Measurements from ENCODE around the gene CCDC146.

Gene CCDC146

DNA sequence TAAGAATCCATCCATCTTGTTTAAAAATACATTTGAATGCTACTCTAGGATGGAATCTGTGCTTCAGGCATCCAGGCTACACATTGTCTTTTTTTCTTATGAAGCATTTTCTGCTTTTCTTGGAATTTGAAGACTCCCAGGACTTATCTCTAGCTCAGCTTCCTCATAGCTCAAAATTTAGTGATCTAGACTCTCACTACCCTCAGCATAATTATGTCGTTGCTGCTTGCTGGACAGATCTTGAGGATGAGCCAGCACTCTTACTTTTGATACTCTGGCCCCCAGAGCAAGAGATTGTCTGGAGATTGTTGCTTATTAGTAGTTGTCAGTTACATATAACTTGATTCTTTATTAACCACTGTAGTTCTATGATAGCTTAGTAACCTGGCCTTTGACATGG lies 160.5 kb downstream of the CCDC146 start:
- DNase-seq (ENCODE audit: low read depth in 4 of 4, low spot score in 1 of 4) = no peak

DNA sequence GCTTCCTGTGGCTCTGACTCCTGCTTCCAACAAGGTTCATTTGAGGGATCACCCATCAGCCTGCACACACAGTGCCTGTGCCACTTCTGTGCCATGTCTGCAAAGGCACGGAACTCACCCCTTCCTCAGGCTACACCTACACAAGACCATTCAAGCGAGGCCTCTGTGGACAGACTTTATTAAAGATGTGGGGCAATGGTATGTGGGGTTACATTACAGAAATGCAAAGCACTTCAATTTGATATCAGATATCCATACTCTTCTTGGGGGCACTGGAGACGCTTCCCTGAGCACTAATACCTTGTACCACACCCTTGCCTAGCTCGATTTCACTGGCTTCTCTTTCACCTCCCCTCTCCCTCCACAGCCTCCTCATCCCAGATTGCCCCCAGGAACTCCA lies 161.6 kb downstream of the CCDC146 start:
- no peak for DNase-seq (ENCODE audit: low read depth in 4 of 4, low spot score in 1 of 4)

DNA sequence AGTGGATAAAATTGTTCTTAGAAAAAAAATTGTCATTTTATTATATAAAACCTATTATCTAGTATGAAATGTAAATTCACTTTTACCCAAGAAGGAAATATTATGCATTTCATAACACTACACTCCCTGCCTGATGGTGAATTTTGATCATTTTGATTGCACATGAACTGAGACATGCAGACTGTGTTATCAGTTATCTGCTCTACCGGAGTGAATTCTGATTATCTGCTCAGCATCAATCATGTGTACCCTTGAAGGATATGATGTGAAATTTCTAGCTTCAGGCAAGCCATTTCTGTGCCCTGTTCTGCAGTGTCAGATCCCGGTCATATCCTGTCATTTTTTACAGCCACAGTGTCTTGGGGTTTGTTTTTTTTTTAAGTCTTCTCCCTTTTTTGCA lies 162.2 kb downstream of the CCDC146 start:
- DNase-seq (ENCODE audit: low read depth in 4 of 4, low spot score in 1 of 4) = no peak

DNA sequence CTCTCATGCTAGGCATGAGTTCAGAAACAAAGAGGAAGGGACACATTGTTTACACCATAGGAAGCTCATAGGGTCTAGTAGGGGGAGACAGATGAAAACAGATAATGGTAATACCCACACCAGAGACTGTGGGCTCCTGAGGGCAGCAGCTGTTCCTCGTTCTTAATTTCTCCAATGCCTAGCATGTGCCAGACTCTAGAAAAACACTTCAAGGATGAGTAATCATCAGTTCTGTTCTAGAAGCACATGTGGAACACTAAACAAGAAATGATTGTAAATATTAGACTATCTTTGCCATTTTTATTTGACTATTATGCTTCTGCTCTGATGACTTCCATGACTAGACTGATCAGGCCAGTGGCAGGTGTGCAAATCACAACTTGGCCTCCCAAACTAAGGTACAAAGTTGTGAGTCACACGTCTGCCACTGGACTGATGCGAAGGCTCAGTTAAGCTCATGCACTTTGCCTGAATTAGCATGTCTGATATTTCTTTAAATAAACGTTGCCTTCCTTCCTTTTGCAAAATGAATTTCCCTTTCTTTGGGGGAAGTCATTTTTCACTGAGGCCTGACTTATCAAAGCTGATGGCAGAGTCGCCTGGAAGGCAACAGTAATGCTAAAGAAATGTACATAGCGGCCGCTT lies 166.4 kb downstream of the CCDC146 start:
- DNase-seq (ENCODE audit: low read depth in 4 of 4, low spot score in 1 of 4) = no peak

DNA sequence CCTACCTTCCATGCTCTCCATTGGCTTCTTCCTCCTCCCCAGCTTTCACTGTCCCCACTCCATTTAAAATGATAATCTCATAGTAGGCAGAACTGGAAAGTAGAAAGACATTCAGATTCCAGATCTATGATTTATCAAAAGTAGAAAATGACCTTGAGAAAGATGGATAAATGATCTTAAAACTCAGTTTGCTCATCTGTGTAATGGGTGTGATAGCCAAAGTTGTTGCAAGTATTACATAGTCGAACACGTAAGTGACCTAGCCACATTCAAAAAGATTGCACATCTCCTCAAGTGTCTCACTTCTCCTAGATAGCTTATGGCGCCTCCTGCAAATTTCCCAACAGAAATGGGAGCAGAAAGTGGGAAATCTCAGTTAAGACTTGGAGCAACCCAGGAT lies 167.0 kb downstream of the CCDC146 start:
- no peak for DNase-seq (ENCODE audit: low read depth in 4 of 4, low spot score in 1 of 4)

DNA sequence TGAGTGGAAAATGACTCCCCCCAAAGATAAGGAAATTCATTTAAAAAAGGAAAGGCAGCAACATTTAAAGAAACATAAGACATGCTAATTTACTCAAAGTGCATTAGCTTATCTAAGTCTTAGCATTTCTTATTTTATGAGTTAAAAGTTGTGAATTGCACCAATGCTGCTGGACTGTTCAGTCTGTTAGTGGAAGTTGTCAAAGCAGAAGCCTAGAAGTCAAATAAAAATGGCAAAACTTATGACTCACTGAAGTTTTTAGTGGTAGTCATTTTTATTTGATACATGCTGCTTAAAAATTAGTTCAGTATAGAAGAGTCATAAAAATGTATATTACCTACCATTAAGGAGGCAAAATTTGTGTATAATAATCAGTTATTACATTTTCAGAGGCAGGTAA lies 168.0 kb downstream of the CCDC146 start:
- DNase-seq (ENCODE audit: low read depth in 4 of 4, low spot score in 1 of 4) = no peak

DNA sequence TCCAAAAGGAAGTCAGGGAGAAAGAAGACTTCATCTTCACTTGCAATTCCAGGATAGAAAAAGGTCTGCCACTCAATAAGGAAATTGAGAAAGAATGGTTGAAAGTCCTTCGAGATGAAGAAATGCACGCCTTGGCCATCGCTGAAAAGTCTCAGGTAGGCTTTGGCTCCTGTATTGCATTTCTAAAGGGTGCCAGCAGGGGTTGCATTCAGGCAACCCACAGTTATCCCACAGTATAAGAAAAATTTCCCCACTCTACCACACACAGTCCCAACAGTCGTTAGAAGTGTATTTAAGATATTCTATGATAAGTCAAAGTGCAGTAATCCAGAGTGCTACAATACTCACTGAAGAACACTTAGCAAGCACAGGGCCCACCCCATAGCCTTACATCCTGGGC lies 170.6 kb downstream of the CCDC146 start:
- DNase-seq (ENCODE audit: low read depth in 4 of 4, low spot score in 1 of 4) = no peak

DNA sequence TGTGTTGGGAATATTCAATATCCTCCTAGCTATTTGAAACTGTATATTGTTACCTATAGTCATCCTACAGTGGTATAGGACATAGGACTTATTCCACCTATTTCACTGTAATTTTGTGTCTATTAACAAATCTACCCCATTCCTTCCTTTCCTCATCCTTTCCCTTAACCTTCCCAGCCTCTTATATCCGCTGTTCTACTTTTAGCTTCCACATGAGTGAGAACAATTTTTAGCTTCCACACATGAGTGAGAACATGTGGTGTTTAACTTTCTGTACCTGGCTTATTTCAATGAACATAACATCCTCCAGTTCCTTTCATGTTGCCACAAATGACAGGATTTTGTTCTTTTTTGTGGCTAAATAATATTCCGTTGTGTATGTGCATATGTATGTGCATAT lies 173.1 kb downstream of the CCDC146 start:
- no peak for DNase-seq (ENCODE audit: low read depth in 4 of 4, low spot score in 1 of 4)

DNA sequence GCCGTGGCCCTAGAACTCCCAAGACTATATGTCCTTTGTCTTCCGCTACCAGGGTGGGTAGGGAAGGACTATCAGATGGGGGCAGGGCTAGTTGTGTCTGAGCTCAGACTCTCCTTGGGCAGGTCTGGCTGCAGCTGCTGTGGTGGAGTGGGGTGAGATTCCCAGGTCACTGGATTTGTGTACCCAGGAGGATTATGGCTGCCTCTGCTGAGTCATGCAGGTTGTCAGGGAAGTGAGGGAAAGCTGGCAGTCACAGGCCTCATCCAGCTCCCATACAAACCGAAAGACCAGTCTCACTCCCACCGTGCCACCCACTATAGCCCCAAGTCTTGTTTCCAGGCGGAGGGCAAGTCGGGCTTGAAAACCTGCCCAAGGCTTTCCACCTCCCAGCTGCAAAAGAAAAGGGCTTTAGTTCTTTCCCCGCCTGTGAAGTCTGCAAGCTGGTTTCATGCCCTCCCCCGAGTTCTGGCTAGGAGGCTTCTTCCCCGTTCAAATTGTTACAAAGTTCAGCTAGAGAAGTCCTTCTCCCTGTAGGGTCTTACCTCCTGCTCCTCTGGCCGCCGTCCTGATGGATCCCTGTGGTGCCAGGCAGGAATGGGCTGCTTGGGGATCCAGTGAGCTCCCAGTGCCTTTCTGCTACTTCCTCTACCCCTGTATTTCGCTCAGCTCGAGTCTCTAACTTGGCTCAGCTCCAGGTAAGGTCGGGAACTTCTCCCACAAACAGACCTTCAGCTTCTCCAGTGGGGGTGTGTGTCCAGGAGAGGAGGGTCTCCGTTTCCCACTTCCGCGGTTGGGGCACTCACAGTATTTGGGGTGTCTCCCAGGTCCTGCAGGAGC lies 184.0 kb downstream of the CCDC146 start:
- DNase-seq (ENCODE audit: low read depth in 4 of 4, low spot score in 1 of 4) = no peak

DNA sequence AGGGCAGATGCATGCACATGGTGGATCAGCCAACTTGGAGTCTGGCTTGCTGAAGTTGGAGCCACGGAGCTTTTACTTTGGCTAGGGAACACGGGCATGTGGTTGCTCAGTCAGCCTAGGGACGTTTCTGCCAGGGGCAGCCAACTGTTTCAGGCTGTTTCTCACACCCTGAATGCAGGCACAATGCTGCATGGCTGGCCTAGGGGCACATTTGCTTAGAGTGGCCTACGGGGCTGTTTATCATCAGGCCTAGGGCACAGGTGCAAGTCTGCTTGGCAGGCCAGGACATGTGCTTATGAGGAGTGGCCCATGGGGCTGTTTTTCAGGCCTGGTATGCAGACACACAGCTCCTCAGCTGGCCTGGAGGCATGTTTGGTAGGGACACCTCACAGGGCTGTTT lies 186.4 kb downstream of the CCDC146 start:
- DNase-seq (ENCODE audit: low read depth in 4 of 4, low spot score in 1 of 4) = no peak

DNA sequence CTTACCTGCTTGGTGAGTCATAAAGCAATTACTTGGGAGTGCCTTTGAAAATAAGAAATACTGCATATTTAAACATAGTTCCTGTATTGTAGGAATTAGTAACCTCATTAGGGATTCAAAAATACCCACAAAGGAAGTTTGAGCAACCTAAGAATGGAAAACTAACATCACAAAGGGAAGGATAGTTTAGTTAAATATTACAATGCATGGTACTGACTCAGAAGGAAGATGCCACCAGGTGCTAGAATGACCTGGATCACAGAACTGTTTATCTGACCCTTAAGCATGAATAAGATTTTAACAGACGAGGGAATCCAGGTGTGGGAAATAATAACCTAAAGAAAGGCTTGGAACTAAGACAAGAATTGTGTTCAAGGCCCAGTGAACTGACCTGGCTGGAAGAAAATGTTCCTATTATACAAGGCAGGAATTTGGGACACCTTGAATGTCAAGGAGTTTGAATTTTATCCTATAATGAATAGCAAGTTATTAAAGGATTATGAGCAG lies 187.4 kb downstream of the CCDC146 start:
- no peak for DNase-seq (ENCODE audit: low read depth in 4 of 4, low spot score in 1 of 4)

DNA sequence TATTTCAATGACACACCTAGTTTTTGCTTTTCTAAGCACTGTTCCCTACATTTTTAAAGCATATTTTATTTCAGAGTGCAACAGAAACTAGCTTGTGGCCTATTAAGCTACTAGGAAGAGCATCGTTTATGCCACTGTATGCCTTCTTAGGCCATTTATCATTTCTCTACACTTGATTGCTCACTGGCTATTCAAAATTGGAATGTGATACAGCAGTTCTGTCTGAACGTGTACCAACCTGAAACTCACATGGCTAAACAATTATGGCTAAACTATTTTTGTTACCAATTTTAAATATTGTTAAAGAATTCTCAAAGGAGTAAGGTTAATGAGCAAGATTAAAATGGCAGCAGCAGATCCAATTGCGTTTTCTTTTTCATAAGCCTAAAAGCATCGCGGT lies 188.6 kb downstream of the CCDC146 start:
- no peak for DNase-seq (ENCODE audit: low read depth in 4 of 4, low spot score in 1 of 4)

DNA sequence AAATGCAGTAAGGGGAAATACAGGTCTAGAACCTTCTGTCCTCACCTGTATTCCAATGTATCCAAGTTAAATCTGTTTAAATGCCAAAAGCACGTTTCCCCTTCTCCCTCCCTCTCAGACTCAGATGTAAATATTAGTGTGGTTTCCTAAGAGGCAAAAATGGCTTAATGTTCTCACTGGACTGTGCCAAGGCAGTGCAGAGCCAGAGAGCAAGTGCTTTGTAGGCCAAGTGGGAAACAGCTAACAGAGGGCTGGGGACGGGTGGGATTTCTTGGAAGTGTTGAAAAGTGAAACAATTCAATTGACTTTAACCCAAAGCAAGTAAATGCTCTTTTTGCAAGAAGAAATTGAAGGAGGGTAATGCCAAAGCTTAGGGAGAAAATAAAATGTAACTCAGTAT lies 190.7 kb downstream of the CCDC146 start:
- DNase-seq (ENCODE audit: low read depth in 4 of 4, low spot score in 1 of 4) = no peak

DNA sequence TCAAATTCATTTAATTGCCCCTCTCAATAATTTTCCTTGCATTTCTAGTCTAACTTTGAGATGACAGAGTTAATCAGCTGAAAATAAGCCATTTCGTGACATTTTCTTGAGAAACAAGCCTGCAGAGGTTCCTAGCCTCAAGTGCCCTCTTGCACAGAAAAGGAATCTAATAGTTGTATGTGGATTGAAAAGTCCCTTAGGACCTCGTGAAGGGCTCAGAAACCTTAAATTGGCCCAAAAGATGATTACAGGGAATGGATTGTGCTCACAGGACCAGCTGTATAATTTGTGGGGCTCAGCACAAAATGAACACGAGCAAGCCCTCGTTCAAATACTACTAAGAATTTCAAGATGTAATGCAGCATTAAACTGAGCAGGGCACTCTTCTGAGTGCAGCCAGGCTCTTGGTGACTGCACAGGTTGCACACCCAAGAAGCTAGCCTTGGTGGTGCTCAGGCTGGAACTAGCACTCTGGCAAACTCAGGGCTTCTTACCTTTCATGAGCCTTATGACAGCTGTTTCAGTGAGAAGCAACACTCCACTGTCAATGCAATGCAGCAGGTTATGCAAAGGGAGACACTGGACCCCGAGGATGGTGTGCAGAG lies 191.6 kb downstream of the CCDC146 start:
- no peak for DNase-seq (ENCODE audit: low read depth in 4 of 4, low spot score in 1 of 4)

DNA sequence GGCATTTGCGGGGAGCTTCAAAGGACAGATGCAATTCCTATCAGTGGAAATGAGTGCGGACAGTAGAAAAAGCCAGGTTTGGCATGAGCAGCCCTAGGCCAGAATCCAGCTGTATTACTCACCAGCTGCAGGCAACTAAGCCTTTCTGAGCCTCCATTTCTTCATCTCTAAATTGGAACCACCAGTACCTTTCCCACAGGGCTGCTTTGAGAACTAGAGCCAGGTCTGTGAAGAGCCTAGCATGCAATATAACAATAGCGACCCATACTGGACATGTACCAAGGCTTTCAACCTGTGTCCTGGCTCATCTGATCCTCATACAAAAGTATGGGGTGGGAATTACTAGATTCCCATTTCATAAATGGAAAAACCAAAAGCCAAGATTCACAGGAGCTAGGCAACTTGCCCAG lies 192.8 kb downstream of the CCDC146 start:
- DNase-seq (ENCODE audit: low read depth in 4 of 4, low spot score in 1 of 4) = no peak

DNA sequence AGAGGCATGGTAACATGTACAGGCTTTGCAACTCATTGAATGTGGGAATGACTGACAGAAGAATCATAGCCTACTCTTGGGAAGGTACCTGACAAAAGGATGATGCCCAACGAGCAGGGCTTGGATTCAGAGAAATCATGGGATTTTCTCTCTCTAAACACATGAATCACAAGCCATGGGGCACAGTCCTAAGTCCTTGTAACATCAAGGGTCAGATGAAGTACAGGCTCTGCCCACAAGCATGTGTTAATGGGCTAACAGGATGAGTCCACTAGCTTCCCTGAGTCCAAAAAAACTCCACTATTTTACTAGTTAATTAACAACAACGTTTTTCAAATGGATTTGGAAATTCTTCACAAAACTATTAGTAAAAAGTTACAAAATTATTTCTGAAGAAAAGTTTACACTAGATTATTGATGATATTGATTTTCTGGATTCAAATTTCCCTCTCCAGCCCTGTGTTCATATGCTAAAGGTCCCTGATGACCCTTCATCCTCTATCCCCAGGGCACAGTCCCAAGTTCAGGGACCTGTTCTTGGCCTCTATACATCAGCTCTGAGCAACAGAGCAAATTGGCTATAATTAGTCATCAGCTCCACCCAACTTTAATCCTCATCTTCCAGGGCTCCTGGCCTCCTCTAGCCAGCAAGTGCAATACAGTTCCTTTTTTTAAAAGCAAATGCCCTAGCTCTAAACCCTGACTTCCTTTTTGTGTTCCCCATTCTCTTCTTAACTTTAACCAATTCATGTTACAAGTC lies 194.0 kb downstream of the CCDC146 start:
- DNase-seq (ENCODE audit: low read depth in 4 of 4, low spot score in 1 of 4) = no peak

DNA sequence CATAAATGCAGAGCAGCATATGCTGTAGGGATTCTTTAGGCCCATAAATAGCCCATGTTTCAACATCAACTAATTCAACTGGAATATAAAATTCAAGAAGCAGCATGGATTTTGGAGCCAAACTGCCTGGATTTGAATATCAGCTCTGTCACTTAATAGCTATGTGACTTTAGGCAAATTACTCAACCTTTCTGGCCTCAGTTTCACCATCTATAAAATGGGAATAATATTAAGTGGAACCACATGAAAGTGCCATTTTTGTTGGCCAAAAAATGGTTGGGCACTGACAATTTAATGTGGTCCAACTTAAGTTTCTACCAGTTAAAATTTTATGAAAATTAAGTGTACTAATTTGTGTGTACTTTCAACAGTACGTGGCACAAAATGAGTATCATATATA lies 195.6 kb downstream of the CCDC146 start:
- DNase-seq (ENCODE audit: low read depth in 4 of 4, low spot score in 1 of 4) = no peak

DNA sequence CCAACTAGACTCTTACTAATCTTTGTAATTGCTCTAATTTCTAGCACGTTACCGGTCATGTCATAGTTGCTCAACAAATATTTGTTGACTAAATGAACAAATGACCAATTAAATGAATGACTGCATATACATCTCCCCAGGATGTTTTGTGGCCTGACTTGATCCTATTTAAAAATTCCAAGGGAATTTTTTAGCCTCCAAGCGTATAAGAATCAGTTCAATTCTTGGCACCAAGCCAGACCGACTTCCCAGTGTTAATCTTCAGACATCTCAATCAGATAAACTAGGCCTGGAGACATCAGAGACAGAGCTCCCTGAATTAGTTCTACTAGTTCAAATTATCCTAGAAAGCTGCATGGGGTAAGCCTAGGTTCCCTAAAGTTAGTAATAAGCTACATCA lies 197.7 kb downstream of the CCDC146 start:
- no peak for DNase-seq (ENCODE audit: low read depth in 4 of 4, low spot score in 1 of 4)

DNA sequence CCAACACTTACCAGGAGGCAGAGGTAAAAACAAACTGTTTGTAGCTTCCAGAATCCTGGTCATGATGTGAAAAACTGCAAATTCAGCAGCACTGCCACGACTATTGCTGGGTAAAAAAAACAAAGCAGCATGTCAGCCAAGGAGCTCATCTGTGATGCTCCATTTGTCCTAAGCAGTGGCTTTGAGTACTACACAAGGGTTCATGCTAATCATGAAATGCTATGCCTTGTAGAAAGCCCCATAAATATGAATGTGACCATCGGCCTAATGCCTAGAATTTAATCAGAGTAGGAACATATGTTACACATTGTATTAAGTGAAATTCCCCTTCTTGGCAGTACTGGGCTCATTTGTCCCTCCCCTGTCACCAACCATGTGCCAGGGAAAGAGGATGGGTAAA lies 198.3 kb downstream of the CCDC146 start:
- no peak for DNase-seq (ENCODE audit: low read depth in 4 of 4, low spot score in 1 of 4)

DNA sequence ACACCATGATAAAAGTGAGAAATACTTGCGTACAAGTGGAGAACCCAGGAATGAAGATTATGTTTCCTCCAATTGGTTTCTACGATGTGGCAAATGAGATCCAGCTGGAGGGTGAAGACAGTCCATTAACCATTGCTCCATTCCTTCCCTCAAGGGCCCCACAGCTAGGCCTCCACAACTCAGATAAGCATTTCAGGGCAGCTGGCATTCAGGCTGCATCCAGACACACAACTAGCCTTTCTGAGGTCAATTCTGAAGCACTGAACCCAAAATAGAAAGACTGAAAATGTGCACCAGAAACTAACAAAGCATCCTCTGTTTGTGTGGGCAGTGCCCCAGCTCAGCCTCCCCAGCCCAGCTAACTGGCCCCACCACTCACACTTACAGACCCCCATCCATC lies 198.9 kb downstream of the CCDC146 start:
- DNase-seq (ENCODE audit: low read depth in 4 of 4, low spot score in 1 of 4) = no peak

DNA sequence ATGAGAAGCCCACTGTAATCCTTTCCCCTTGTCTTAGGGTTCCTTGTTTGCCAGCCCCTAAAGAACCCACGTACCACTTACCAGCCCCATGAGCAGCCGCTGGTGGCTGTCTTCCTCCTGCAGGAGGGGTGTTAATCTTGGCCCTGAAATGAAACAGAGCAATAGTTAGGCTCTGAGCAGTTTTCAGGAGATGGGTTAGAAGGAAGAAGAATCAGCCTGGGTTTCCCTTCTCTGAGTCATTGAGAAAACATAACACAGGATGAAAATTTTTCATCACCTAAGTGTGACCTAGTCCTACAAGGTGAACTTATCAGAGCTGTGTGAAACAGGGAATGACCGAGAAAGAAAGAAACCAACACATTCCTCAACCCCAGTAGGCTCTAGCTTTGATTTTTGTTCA lies 203.7 kb downstream of the CCDC146 start:
- no peak for DNase-seq (ENCODE audit: low read depth in 4 of 4, low spot score in 1 of 4)
